Cerebellar cortex (tissue), 1 donor: ENCODE data around the gene PRKCD.

Source experiments
- DNase-seq: peaks from one replicate; pipeline ENCODE4 v3.0.0-alpha.2; 2015; ENCODE audit warnings: low spot score

PRKCD gene

DNA sequence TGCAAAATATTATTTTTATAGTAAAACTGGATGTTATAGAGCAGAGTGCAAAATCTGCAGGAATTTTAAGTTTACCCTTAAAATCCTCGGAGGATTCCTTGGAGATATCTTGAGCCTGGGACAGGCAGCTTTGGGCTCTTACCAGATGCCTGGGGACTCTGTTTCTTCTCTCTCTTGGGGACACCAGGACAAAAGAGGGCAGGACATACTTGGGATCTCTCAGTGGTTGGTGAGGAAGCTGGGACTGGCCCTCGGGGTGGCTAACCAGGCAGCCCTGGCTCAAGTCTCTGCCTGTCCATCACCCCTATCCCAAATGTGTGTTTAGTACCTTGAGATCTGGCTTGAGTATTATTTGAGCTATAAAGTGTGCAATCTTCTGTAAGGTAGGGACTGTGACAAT is 56.2 kb downstream of the PRKCD start:
- no peak for DNase-seq

DNA sequence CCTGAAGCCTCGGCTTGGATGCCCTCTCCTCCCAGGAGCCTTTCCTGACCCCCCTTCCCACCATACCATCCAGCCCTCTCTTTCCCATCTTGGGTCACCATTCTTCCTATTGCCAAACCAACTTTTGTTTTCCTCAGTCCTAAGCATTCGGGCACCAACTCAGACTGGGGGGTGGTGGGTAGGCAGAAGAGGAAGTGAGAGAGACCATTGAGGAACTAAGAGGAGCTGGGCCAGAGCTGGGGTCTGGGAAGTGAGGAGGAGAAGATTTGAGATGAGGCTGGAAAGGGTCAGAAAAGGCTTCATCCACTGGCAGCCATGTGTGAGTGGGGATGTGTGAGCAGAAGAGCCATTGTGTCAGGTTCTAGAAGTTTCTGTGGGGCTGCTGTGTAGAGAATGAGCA is 57.1 kb downstream of the PRKCD start:
- DNase-seq: no peak

DNA sequence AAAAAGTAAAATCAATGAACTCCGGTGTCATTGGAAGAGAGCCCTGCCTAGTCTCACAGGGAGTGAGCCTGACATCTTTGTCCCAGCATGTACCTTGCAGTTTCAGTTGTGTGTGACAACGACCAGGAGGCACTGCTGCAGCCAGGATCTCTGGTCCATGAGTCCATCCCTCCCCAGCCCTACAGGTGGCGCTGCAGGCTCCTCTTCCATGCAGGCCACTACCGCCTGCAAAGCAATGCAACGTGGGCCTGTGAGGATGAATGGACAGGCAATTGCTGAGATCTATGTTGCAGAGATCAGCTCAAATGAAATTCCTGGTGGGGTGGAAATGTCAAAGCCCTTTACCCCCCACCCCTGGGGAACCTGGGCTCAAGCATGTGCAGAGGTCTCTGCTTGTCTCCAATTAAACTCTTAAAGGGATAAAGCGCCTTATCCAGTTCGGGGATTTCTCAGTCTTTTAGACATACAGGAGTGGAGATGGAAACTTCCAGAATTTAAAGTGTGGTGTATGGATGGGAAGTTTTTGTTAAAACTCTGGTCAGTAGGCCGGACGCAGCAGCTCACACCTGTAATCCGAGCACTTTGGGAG is 59.0 kb downstream of the PRKCD start:
- DNase-seq: peak; percentile 80

DNA sequence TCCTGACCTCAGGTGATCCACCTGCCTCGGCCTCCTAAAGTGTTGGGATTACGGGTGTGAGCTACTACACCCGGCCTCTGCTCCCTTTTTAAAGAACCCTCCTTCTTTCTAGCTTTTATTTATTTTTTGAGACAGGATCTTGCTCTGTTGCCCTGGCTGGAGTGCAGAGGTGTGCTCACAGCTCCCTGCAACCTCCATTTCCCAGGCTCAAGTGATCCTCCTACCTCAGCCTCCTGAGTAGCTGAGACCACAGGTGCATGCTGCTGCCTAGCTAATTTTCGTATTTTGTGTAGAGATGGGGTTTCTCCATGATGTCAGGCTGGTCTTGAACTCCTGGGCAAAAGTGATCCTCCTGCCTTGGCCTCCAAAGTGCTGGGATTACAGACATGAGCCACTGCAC is 60.3 kb downstream of the PRKCD start:
- DNase-seq: no peak

DNA sequence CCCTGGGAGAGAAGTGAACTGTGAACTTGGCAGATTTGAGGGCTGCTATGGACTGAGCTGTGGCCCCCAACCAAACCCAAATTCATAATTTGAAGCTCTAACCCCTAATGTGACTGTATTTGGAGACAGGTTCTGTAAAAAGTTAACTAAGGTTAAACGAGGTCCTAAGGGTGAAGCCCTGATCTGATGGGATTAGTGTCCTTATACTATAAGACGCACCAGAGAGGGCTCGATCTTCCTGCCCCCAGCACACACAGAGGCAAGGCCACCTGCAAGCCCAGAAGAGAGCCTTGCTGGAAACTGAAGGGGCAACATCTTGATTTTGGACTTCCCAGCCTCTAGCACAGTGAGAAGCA is 60.8 kb downstream of the PRKCD start:
- DNase-seq: no peak

DNA sequence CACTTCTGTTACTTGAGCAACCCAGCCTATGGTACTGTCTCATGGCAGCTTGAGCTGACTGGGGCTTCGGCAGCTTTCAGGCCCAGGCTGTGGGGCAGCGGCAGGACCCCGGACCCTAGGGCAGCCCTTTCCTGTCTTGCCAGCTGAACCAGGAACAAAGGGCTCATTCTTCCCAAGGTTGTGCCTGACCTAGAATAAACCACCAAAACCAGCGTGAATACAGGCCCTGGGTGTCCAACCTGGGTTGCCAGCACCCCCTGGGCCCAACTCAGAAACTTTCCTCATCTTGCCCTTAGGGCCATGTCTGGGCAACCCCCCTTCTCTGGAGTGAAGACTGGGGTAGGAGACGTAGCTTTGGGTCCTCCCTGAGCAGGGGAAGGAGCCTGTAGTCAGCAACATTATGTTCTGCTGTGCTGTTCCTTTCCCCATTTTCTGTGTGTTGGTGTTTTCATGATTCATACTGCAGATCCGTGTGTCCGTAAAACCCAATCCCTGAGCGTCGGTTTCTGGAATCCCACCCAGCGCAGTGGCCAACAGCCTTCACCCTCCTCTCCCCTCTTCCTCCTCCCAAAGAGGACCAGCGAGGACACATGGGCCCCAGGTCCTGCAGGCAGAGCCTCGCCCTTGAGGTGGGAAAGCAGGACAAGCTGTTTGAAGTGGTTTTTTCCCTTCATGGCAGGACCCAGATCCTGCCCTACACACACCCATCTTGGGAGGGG is 61.3 kb downstream of the PRKCD start:
- no peak for DNase-seq

DNA sequence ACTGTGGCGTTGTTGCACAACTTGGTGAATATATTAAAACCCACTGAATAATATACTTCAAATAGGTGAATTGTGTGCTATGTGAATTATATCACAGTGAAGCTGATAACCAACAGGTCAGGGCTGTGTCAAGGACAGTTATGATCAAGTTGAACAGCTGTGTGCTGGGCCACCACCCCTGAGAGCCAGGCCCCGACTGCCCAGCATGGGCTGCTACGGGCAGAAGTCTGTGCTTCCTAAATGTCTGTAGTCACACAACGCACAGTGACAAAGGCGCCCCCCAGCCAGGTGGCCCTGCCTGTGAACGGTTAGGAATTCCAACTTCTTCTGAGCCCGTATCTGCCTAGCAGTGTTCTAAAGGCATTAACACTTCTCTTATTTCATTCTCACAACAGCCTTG is 62.0 kb downstream of the PRKCD start:
- no peak for DNase-seq

GRCh38 chr3:53223541-53223966 is 62.5 kb downstream of the PRKCD start:
- no peak for DNase-seq

- no peak for DNase-seq
Observed at GRCh38 chr3:53224026-53224425, 63.0 kb downstream of the PRKCD start.

GRCh38 chr3:53224536-53224935 is 63.5 kb downstream of the PRKCD start:
- DNase-seq: no peak

GRCh38 chr3:53225181-53225580 is 64.2 kb downstream of the PRKCD start:
- no peak for DNase-seq

GRCh38 chr3:53225651-53226050 is 64.6 kb downstream of the PRKCD start:
- DNase-seq: no peak

- DNase-seq: no peak
Observed at GRCh38 chr3:53226142-53226840, 65.3 kb downstream of the PRKCD start.

DNA sequence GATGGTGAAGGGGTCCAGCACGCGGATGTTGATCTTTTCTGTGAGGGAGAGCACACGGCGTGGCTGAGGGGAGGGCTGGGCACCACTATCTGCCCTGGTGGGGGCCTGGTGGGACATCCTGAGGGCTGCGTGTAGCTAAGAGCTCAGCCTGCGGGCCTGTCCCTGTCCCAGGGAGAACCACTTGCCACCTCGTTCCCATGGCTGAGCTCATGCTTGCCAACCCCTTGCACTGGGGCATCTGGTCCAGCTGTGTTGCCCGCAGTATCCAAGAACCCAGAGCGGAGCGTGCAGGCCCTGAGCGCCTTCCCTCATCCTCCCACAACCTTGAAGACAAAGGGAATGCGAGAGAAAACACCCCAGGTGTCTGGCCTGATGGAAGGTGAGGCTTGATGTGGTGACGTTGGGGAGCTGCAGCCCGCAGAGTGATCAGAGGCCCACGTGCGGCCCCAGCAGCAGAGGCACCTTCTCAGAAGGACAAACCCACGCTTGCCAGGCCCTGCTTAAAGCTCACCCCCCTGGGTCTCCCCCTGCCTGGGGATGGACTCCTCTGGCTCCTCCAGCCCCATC is 65.9 kb downstream of the PRKCD start:
- no peak for DNase-seq

DNA sequence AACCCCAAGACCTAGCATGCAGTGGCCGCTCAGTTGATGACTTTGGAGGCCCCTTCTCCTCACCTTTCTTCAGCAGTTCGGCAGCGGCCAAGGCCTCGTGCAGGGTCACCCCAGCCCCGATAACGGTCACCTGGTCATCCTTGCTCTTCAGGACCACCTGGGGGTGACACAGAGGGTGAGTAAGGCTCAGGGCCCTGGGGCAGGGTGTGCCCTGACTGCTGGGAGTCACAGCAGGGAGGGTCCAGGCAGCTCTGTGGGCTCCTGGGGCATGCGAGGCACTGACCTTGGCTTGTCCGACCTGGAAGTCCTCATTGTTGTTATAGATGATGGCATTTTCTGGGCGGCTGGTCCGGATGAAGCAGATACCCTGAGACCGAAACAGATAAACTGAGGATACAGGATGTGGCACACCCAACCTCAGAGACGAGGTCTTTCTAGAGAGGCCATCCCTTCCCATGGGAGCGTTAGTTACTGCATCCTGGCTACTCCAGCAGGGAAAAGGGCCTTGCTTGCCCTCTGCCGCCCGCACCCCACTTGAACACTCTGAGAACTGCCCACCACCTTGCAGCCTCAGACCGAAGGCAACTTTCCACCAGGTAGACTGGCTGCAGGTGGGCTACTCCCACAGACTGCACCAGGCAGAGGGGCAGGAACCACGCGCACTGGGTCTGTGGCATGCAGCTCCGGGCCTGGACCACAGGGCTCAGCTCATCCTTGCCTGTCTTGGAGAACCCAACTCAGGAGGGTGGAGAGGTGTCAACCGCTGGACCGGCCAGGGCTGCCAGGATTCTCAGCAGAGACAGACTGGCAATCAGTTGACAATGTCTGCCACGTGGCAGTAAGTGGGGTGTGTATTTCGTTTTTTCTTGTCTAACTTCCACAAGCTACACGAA is 67.2 kb downstream of the PRKCD start:
- DNase-seq: no peak

DNA sequence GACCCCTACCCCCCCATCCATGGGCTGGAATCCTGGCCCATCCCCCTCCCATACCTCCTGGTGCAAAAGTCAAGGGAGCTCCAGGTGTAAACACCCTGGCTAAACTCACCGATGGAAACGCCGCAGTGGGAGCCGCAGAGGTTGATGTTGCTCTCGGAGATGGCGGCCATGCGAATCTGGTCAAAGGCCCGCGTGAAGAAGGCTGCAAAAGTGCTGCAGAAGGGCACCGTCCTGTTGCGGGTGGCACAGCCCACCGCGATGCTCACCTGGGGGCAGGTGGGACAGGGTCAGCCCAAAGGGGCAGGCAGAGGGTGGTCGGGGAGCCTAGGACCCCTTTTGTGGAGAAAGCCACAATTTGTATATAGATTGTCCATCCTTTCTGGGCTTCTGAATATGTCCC is 68.2 kb downstream of the PRKCD start:
- no peak for DNase-seq

DNA sequence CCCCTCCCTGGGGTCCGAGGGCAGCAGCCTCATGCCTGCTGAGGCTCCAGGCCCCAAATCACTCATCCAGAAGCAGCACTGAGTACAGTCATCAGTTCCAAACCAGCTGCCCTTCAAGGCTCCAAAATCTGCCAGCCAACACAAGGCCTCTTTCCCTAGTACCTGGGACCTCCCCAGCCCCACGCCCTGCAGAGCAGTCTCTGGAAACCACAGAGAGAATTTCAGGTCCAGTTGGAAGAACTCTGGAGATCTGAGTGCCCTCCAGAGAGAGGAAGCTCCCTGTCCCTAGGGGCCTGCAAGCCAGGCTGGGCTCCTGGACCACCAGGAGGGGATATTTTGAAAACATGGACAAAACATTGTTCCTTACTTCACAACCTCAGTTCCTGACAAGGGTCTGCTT is 68.6 kb downstream of the PRKCD start:
- no peak for DNase-seq

- DNase-seq: no peak
Observed at GRCh38 chr3:53230041-53230621, 69.1 kb downstream of the PRKCD start.

- DNase-seq: no peak
Observed at GRCh38 chr3:53230789-53231188, 69.8 kb downstream of the PRKCD start.

- DNase-seq: no peak
Observed at GRCh38 chr3:53231532-53232511, 70.8 kb downstream of the PRKCD start.
